ENCODE measurements around the gene DES.

DES gene

GRCh38 chr2:219409619-219410018 is 8.6 kb upstream of the DES start:
- CTCF ChIA-PET, result interaction anchor here (0.9 to 1.2 kb wide), 4 partner anchors 24 to 101 kb away, joined by 3 read pairs; no protein-coding TSS in a partner anchor

DNA sequence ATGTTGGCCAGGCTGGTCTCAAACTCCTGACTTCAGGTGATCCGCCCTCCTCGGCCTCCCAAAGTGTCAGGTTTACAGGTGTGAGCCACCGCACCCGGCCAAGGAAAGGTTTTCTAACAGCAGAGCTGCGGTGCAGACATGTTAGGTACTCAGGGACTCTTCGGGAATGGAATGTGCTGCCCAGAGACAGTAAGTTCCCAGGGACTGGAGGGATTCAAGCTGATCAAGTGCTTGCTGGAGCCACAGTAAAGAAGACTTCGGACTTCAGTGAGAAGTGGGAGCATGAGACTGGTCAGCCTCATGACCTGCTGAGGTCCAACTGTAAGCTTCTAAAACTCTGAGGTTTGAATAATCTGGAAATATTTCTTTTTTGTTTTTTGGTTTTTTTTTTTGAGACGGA is 7.8 kb upstream of the DES start:
- no peak overlapping the region for H3K4me3 ChIP-seq (ENCODE audit: control insufficient read depth in 1 of 7, extremely low read depth in 1 of 7, insufficient read depth in 4 of 7, low read depth in 2 of 7, low read length in 6 of 7)
- CTCF ChIA-PET, result interaction anchor here (0.8 to 1.2 kb wide), 3 partner anchors 8 to 100 kb away, joined by 3 read pairs; no protein-coding TSS in a partner anchor

More at GRCh38 chr2:219409619-219410018, 8.6 kb upstream of the DES start:
- Histone ChIP-seq H3K9me3 (ENCODE audit: control extremely low read depth in 1 of 5, control insufficient read depth in 4 of 5, insufficient read depth in 2 of 5, low read depth in 1 of 5, low read length in 4 of 5) (peaks cover 0 to 5% (median 0%) of the 10 kb centered on the region in 5 experiments), H3K36me3 (ENCODE audit: control insufficient read depth in 4 of 4, insufficient read depth in 4 of 4, low read length in 3 of 4) (no peaks in the 10 kb centered on the region), H3K27me3 (replicated peaks in 2 of 5; ENCODE audit: control insufficient read depth in 4 of 5, insufficient read depth in 5 of 5, low read length in 4 of 5) (peaks cover 0 to 15% (median 6%) of the 10 kb centered on the region in 5 experiments), H3K27ac (ENCODE audit: insufficient read depth in 1 of 2, low read depth in 1 of 2, low read length in 2 of 2, poor library complexity in 1 of 2, severe bottlenecking in 2 of 2) (no peak overlapping the region), H3K4me1 (ENCODE audit: control extremely low read depth in 1 of 4, control insufficient read depth in 4 of 4, insufficient read depth in 4 of 4, low read length in 3 of 4) (no peaks in the 10 kb centered on the region), H3K4me3 (ENCODE audit: control insufficient read depth in 1 of 7, extremely low read depth in 1 of 7, insufficient read depth in 4 of 7, low read depth in 2 of 7, low read length in 6 of 7) (no peak overlapping the region)
- WGBS (ENCODE audit: insufficient coverage), result 97% methylated on average over 5 of the region's 5 CpGs
- DNase-seq, result no peak
- POLR2A ChIA-PET, result no interaction called here

DNA sequence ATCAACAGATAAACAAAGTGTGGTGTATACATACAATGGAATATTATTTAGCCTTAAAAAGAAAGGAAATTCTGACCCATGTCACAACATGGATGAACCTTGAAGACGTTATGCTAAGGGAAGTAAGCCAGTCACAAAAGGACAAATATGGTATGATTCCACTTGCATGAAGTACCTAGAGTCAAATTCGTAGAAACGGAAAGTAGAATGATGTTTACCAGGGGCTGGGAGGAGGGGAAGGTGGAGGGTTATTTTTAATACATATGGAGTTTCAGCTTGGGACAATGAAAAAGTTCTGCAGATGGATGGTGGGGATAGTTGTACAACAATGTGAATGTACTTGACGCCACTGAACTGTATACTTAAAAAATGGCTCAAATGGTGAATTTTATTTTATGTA is 3.3 kb upstream of the DES start:
- POLR2A ChIA-PET, result interaction anchor here (0.7 kb wide), 1 partner anchor 26 kb away, joined by 3 read pairs; no protein-coding TSS in a partner anchor
- Histone ChIP-seq H3K27me3 (replicated peaks in 2 of 5; ENCODE audit: control insufficient read depth in 4 of 5, insufficient read depth in 5 of 5, low read length in 4 of 5) (peaks cover 0 to 53% (median 19%) of the 10 kb centered on the region in 5 experiments), H3K4me1 (ENCODE audit: control extremely low read depth in 1 of 4, control insufficient read depth in 4 of 4, insufficient read depth in 4 of 4, low read length in 3 of 4) (peaks cover 0 to 9% (median 4%) of the 10 kb centered on the region in 4 experiments), H3K4me3 (ENCODE audit: control insufficient read depth in 1 of 7, extremely low read depth in 1 of 7, insufficient read depth in 4 of 7, low read depth in 2 of 7, low read length in 6 of 7) (no peak overlapping the region), H3K36me3 (ENCODE audit: control insufficient read depth in 4 of 4, insufficient read depth in 4 of 4, low read length in 3 of 4) (no peaks in the 10 kb centered on the region), H3K9me3 (ENCODE audit: control extremely low read depth in 1 of 5, control insufficient read depth in 4 of 5, insufficient read depth in 2 of 5, low read depth in 1 of 5, low read length in 4 of 5) (peaks cover 0 to 5% (median 0%) of the 10 kb centered on the region in 5 experiments), H3K27ac (ENCODE audit: insufficient read depth in 1 of 2, low read depth in 1 of 2, low read length in 2 of 2, poor library complexity in 1 of 2, severe bottlenecking in 2 of 2) (no peak overlapping the region)
- DNase-seq, result no peak
- CTCF ChIA-PET, result interaction anchor here (0.8 to 2.8 kb wide), 2 partner anchors 11 to 13 kb away, joined by 4 to 9 read pairs; no protein-coding TSS in a partner anchor
- 89% methylated on average over 4 of the region's 4 CpGs for WGBS (ENCODE audit: insufficient coverage)

More for the DNA sequence above, 7.8 kb upstream of the DES start:
- Histone ChIP-seq H3K36me3 (ENCODE audit: control insufficient read depth in 4 of 4, insufficient read depth in 4 of 4, low read length in 3 of 4) (no peaks in the 10 kb centered on the region), H3K9me3 (ENCODE audit: control extremely low read depth in 1 of 5, control insufficient read depth in 4 of 5, insufficient read depth in 2 of 5, low read depth in 1 of 5, low read length in 4 of 5) (peaks cover 0 to 5% (median 0%) of the 10 kb centered on the region in 5 experiments), H3K27ac (ENCODE audit: insufficient read depth in 1 of 2, low read depth in 1 of 2, low read length in 2 of 2, poor library complexity in 1 of 2, severe bottlenecking in 2 of 2) (no peak overlapping the region), H3K27me3 (replicated peaks in 2 of 5; ENCODE audit: control insufficient read depth in 4 of 5, insufficient read depth in 5 of 5, low read length in 4 of 5) (peaks cover 0 to 16% (median 6%) of the 10 kb centered on the region in 5 experiments), H3K4me1 (ENCODE audit: control extremely low read depth in 1 of 4, control insufficient read depth in 4 of 4, insufficient read depth in 4 of 4, low read length in 3 of 4) (no peaks in the 10 kb centered on the region)
- 87% methylated on average over 6 of the region's 8 CpGs for WGBS (ENCODE audit: insufficient coverage)
- DNase-seq, result no peak
- POLR2A ChIA-PET, result no interaction called here

DNA sequence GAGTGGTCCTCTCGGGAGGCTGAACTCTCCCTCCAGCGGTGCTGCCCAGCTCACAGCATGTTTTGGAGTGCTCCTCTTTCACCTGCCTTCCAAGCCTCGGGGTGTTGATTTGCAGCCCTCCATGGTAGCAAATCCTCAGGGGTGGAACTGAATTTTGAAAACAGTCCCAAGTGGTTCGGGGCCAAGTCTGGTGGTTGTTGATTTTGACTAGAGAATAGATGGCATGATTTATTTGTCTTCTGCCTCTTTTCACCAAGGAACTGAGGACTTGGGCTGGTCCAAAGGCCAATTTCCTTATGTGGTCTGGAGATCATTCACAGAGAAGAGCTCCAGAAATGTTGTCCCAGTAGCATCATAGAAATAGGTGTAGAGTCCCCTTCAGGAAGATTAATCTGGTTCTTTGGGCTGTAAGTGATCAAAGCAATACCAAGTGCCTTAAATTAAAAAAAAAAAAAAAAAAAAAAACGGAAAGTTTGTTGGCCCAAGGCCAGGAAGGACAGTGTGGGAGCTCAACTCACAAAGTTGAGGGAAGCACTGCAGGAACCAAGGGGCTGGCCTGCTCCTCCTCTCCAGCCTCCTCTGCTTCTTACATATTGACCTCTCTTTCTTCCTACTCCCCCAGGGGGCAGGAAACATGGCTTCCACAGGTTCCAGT is 2.5 kb upstream of the DES start:
- ChIA-PET POLR2A (interaction anchor here (0.5 to 0.7 kb wide), 2 partner anchors 193 to 1755 kb away, joined by 3 to 5 read pairs; no protein-coding TSS in a partner anchor), CTCF (interaction anchor here (0.8 to 2.8 kb wide), 4 partner anchors 11 to 15 kb away, joined by 4 to 9 read pairs (median 5); no protein-coding TSS in a partner anchor)
- 88% methylated on average over 3 of the region's 5 CpGs for WGBS (ENCODE audit: insufficient coverage)

GRCh38 chr2:219416235-219416602 is 2.0 kb upstream of the DES start:
- DNase-seq, result no peak
- ChIA-PET POLR2A (interaction anchor here (0.5 to 0.7 kb wide), 2 partner anchors 193 to 1756 kb away, joined by 3 to 5 read pairs; no protein-coding TSS in a partner anchor), CTCF (interaction anchor here (1.1 to 2.8 kb wide), 5 partner anchors 11 to 23 kb away, joined by 3 to 9 read pairs (median 4); no protein-coding TSS in a partner anchor)
- Histone ChIP-seq H3K27me3 (replicated peaks in 2 of 5; ENCODE audit: control insufficient read depth in 4 of 5, insufficient read depth in 5 of 5, low read length in 4 of 5) (peaks cover 0 to 67% (median 24%) of the 10 kb centered on the region in 5 experiments), H3K27ac (ENCODE audit: insufficient read depth in 1 of 2, low read depth in 1 of 2, low read length in 2 of 2, poor library complexity in 1 of 2, severe bottlenecking in 2 of 2) (no peak overlapping the region), H3K4me3 (ENCODE audit: control insufficient read depth in 1 of 7, extremely low read depth in 1 of 7, insufficient read depth in 4 of 7, low read depth in 2 of 7, low read length in 6 of 7) (no peak overlapping the region), H3K4me1 (ENCODE audit: control extremely low read depth in 1 of 4, control insufficient read depth in 4 of 4, insufficient read depth in 4 of 4, low read length in 3 of 4) (peaks cover 0 to 9% (median 4%) of the 10 kb centered on the region in 4 experiments), H3K9me3 (ENCODE audit: control extremely low read depth in 1 of 5, control insufficient read depth in 4 of 5, insufficient read depth in 2 of 5, low read depth in 1 of 5, low read length in 4 of 5) (peaks cover 0 to 5% (median 0%) of the 10 kb centered on the region in 5 experiments), H3K36me3 (ENCODE audit: control insufficient read depth in 4 of 4, insufficient read depth in 4 of 4, low read length in 3 of 4) (no peaks in the 10 kb centered on the region)
- WGBS (ENCODE audit: insufficient coverage), result 68% methylated on average over 2 of the region's 3 CpGs

More for the DNA sequence above, 2.5 kb upstream of the DES start:
- DNase-seq, result no peak
- Histone ChIP-seq H3K27me3 (replicated peaks in 2 of 5; ENCODE audit: control insufficient read depth in 4 of 5, insufficient read depth in 5 of 5, low read length in 4 of 5) (peaks cover 0 to 61% (median 23%) of the 10 kb centered on the region in 5 experiments), H3K36me3 (ENCODE audit: control insufficient read depth in 4 of 4, insufficient read depth in 4 of 4, low read length in 3 of 4) (no peaks in the 10 kb centered on the region), H3K4me3 (ENCODE audit: control insufficient read depth in 1 of 7, extremely low read depth in 1 of 7, insufficient read depth in 4 of 7, low read depth in 2 of 7, low read length in 6 of 7) (no peak overlapping the region), H3K4me1 (ENCODE audit: control extremely low read depth in 1 of 4, control insufficient read depth in 4 of 4, insufficient read depth in 4 of 4, low read length in 3 of 4) (peaks cover 0 to 9% (median 4%) of the 10 kb centered on the region in 4 experiments), H3K27ac (ENCODE audit: insufficient read depth in 1 of 2, low read depth in 1 of 2, low read length in 2 of 2, poor library complexity in 1 of 2, severe bottlenecking in 2 of 2) (no peak overlapping the region), H3K9me3 (ENCODE audit: control extremely low read depth in 1 of 5, control insufficient read depth in 4 of 5, insufficient read depth in 2 of 5, low read depth in 1 of 5, low read length in 4 of 5) (peaks cover 0 to 5% (median 0%) of the 10 kb centered on the region in 5 experiments)

DNA sequence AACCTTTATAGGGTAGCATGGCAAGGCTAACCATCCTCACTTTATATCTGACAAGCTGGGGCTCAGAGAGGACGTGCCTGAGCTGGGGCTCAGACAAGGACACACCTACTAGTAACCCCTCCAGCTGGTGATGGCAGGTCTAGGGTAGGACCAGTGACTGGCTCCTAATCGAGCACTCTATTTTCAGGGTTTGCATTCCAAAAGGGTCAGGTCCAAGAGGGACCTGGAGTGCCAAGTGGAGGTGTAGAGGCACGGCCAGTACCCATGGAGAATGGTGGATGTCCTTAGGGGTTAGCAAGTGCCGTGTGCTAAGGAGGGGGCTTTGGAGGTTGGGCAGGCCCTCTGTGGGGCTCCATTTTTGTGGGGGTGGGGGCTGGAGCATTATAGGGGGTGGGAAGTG is 1.2 kb upstream of the DES start:
- H3K27me3 ChIP-seq (replicated peaks in 2 of 5; ENCODE audit: control insufficient read depth in 4 of 5, insufficient read depth in 5 of 5, low read length in 4 of 5), result peaks cover 0 to 68% (median 25%) of the 10 kb centered on the region in 5 experiments
- no peak for DNase-seq
- ChIA-PET CTCF (interaction anchor here (1.1 to 2.8 kb wide), 7 partner anchors 11 to 112 kb away, joined by 3 to 9 read pairs (median 4); no protein-coding TSS in a partner anchor), POLR2A (no interaction called here)
- peaks cover 0 to 5% (median 0%) of the 10 kb centered on the region in 5 experiments for H3K9me3 ChIP-seq (ENCODE audit: control extremely low read depth in 1 of 5, control insufficient read depth in 4 of 5, insufficient read depth in 2 of 5, low read depth in 1 of 5, low read length in 4 of 5)
- WGBS (ENCODE audit: insufficient coverage), result 100% methylated on average over 2 of the region's 4 CpGs
- H3K27ac ChIP-seq (ENCODE audit: insufficient read depth in 1 of 2, low read depth in 1 of 2, low read length in 2 of 2, poor library complexity in 1 of 2, severe bottlenecking in 2 of 2), result no peak overlapping the region
- H3K4me3 ChIP-seq (ENCODE audit: control insufficient read depth in 1 of 7, extremely low read depth in 1 of 7, insufficient read depth in 4 of 7, low read depth in 2 of 7, low read length in 6 of 7), result no peak overlapping the region
- peaks cover 0 to 9% (median 4%) of the 10 kb centered on the region in 4 experiments for H3K4me1 ChIP-seq (ENCODE audit: control extremely low read depth in 1 of 4, control insufficient read depth in 4 of 4, insufficient read depth in 4 of 4, low read length in 3 of 4)
- no peaks in the 10 kb centered on the region for H3K36me3 ChIP-seq (ENCODE audit: control insufficient read depth in 4 of 4, insufficient read depth in 4 of 4, low read length in 3 of 4)
